ENCODE data around the gene KIRREL3. TPM values are rescaled to one million over a fixed set of nuclear protein-coding genes. Genes with fewer than 3 reads are reported as not detected.
A peak's percentile ranks its signal among the peaks of the same experiment; 100 is the strongest.

Gene KIRREL3
- total RNA-seq, 1 experiment from 2014 or later: 0.06 TPM

DNA sequence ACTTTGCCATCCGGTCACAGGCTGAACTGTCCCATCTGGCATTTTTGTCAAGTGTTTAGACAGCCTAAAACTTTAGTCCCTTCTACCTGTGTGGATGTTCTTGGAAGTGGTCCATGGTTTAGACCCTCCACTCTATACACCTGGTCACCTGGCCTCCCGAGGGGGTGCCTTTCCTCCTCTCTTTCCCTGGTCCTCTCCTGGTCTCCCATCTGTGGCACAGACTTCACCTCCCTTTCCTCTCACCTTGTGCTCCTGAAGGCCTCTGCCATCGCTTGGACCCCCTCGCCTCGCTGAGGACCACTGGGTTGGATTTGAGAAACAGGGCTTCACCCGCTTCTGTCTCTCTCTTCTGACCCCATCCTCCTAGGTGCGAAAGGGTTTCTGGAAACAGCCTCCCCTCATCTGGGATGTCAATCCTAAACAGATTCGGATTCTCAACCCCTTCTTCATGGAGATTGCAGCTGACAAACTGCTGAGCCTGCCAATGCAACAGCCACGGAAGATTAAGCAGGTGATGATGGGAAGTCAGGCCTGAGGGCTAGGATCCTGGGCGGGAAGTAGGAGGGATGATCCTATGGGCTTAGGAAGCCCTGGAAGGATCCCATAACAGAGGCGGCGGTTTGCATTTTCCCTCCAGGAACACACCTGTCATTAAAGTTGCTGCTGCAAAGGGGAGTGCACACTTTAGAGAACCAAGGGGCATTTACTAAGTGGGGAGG lies 591.5 kb downstream of the KIRREL3 start:
- Histone ChIP-seq H3K27me3 (no peaks in the 10 kb centered on the region), H3K4me1 (no peaks in the 10 kb centered on the region)
- DNase-seq: peak; percentile 35 to 60

DNA sequence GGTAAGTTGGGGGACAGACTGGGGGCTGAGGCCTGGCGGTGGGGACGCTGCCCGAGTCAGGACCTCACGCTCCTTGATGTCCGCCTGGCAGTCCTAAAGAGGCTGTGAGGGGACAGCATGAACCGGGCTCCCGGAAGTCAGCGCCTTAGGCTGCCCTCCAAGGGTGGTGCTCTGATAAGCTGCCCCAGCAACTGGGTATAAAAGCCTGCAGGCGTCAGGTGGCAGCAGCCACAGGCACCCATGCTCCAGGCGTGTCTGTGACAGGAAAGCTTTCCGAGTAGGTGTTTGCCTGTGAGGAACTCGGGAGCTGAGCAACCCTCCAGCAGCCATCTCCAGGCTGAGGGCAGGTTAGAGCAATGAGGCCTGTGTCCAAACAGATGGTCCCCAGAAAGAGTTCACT lies 592.1 kb downstream of the KIRREL3 start:
- H3K27ac ChIP-seq: no peak overlapping the region
- no peak for DNase-seq
- H3K27me3 ChIP-seq: no peaks in the 10 kb centered on the region
- no peaks in the 10 kb centered on the region for H3K9me3 ChIP-seq (replicated peaks)
- peaks cover 4% of the 10 kb centered on the region; the same call in 1 of the 2 replicates for H3K36me3 ChIP-seq
- no peak overlapping the region for H3K4me3 ChIP-seq
- no peaks in the 10 kb centered on the region for H3K4me1 ChIP-seq

More for the DNA sequence above, 591.5 kb downstream of the KIRREL3 start:
- H3K9me3 ChIP-seq (replicated peaks): no peaks in the 10 kb centered on the region
- no peak overlapping the region for H3K4me3 ChIP-seq
- no peak overlapping the region for H3K27ac ChIP-seq
- H3K36me3 ChIP-seq: peaks cover 4% of the 10 kb centered on the region; the same call in 1 of the 2 replicates

DNA sequence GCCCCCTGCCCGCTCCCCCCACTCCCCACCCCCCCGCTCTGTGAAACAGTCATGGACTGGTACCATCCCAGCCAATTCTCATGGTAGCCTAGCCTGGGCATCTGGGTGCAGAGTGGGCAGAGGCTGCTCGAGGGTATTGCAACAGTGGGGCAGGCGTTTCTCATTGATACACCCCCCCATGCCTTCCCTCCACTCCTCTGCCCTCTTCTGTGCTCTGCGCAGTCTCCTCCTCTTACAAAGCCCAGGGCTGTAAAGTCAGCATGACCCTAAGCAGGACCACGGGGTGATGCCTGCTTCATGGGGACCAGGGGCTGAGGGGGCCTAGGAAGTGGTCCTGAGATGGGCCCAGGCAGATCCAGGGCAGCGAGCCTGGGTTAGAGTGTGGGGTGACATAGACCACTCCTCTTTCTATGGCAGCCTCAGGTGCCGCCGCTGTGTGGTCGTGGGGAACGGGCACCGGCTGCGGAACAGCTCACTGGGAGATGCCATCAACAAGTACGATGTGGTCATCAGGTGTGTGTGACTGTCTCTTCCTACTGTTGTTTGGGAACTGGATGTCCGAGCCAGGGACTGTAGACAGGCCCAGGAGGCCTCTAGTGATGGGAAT lies 592.8 kb downstream of the KIRREL3 start:
- Histone ChIP-seq H3K9me3 (replicated peaks) (no peaks in the 10 kb centered on the region), H3K27ac (no peak overlapping the region), H3K27me3 (no peaks in the 10 kb centered on the region), H3K4me3 (no peak overlapping the region), H3K4me1 (no peaks in the 10 kb centered on the region), H3K36me3 (peaks cover 3% of the 10 kb centered on the region; the same call in 1 of the 2 replicates)
- no peak for DNase-seq

DNA sequence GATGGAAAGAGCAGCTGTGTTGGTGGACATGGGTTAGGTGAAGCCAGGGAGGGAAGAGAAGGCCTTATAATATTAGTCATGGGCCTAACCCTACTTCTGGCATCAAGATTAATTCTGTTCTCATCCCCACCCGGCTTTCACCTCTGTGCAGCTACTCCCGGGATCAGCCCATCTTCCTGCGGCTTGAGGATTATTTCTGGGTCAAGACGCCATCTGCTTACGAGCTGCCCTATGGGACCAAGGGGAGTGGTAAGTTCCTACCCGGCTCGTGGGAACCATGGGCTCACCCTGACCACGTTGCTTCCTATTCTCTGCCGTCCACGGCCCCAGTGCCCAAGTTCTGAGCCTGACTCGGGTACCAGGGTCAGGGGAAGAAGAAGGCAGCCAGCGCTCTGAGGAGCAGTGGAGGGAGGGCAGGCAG lies 593.5 kb downstream of the KIRREL3 start:
- Histone ChIP-seq H3K27ac (no peak overlapping the region), H3K4me3 (no peak overlapping the region), H3K9me3 (replicated peaks) (no peaks in the 10 kb centered on the region), H3K4me1 (no peaks in the 10 kb centered on the region), H3K36me3 (no peaks in the 10 kb centered on the region; the same call in 1 of the 2 replicates), H3K27me3 (no peaks in the 10 kb centered on the region)
- no peak for DNase-seq

DNA sequence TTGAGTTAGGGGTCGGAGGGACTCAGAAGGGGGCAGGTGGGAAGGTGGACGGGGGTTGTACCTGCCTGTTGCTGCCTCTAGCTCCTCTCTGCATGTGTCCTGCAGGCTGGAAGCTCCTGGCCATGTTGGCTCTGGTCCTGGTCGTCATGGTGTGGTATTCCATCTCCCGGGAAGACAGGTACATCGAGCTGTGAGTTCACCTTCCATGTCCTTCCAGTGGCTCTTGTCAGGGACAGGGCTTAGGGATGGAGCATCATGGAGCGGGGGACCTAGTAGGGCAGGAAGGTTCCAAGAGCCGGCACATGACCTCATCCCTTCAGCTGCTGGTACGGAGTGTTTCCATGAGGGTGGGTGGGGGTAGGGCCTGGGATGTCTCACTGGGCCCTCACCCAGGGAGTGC lies 594.2 kb downstream of the KIRREL3 start:
- H3K36me3 ChIP-seq: no peaks in the 10 kb centered on the region; the same call in 1 of the 2 replicates
- H3K9me3 ChIP-seq (replicated peaks): no peaks in the 10 kb centered on the region
- H3K4me3 ChIP-seq: no peak overlapping the region
- no peak overlapping the region for H3K27ac ChIP-seq
- DNase-seq: no peak
- no peaks in the 10 kb centered on the region for H3K27me3 ChIP-seq
- no peaks in the 10 kb centered on the region for H3K4me1 ChIP-seq

DNA sequence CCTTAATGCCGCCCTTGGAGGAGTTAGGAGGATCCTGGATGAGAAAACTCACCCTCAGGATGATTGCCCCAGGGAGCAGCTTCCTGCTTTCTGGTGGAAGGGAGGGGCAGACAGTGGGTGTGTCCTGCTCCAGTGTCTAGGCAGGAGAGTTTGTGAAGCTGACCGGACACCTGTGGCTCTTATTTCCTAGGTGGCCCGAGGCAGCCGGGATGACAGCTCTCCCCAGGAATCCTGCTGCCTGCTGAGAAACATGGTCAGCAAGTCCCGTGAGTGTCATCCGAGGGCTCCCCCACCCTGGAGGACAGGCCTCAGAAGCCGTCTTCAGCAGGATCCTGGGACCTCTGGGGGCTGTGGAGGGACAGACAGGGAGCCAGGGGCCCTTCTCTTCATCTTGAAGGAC lies 594.7 kb downstream of the KIRREL3 start:
- Histone ChIP-seq H3K4me1 (no peaks in the 10 kb centered on the region), H3K36me3 (no peaks in the 10 kb centered on the region; the same call in 1 of the 2 replicates), H3K9me3 (replicated peaks) (no peaks in the 10 kb centered on the region), H3K27me3 (no peaks in the 10 kb centered on the region), H3K4me3 (no peak overlapping the region), H3K27ac (no peak overlapping the region)
- DNase-seq: no peak

DNA sequence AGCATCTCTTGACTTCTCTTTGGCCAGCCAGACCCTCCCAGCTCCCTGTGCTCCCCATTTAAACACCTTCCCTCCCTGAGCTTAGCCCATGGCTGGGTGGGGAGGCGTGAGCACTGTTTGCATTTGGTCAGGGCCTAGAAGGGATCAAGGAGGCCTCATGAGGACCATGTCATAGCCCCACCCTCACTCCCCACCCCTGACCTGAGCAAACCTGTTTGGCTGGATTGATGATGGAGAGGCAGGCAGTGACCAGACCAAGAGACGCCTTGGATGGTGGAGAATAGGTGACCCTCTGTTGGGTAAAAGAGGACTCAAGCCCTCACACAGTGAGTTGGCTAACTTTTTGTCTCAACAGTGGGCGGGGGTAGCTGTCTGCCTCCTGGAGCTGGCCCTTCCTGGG lies 595.2 kb downstream of the KIRREL3 start:
- no peaks in the 10 kb centered on the region for H3K27me3 ChIP-seq
- H3K4me1 ChIP-seq: no peaks in the 10 kb centered on the region
- no peak for DNase-seq
- no peaks in the 10 kb centered on the region for H3K9me3 ChIP-seq (replicated peaks)
- no peaks in the 10 kb centered on the region; the same call in 1 of the 2 replicates for H3K36me3 ChIP-seq
- no peak overlapping the region for H3K4me3 ChIP-seq
- no peak overlapping the region for H3K27ac ChIP-seq

DNA sequence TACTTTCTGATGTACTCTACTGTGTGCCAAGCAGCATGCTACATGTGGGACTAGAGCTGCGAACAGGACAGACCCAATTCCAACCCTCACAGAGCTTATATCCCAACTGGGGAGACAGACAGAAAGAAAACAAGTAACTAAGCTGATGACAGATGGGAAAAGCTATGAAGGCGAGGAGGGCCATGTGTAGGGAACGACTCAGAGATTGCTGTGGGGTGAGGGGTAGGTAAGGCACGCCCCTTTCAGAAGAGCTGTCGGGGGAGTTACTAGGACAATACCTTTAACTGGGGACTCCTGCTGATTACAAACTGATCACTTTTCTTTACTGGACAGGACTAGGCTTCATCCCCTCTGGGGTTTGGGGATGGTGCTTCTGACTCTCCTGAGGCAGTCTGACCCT lies 596.2 kb downstream of the KIRREL3 start:
- Histone ChIP-seq H3K4me1 (no peaks in the 10 kb centered on the region), H3K27ac (no peak overlapping the region), H3K4me3 (no peak overlapping the region), H3K9me3 (replicated peaks) (no peaks in the 10 kb centered on the region), H3K36me3 (no peaks in the 10 kb centered on the region; the same call in 1 of the 2 replicates), H3K27me3 (no peaks in the 10 kb centered on the region)
- DNase-seq: no peak

DNA sequence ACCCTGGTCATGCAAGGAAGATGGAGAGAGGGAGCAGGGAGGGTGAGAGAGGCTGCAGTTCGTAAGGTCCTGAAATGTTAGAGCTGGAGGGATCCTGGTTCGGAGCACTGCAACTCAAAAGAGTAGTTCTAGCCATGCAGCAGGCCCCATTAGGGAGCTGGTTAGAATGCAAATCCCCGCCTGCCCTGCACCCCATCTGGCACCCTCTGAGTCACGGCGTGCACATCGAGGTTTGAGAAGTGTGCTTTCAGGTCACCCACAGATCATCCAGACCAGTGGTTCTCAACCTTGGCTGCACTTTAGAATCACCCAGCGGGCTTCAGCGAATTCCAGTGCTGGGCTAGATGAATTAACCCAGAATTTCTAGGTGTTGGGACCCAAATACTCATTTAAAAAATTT lies 596.9 kb downstream of the KIRREL3 start:
- no peak for DNase-seq
- Histone ChIP-seq H3K9me3 (replicated peaks) (no peaks in the 10 kb centered on the region), H3K4me3 (no peak overlapping the region), H3K27ac (no peak overlapping the region), H3K27me3 (no peaks in the 10 kb centered on the region), H3K36me3 (no peaks in the 10 kb centered on the region; the same call in 1 of the 2 replicates), H3K4me1 (no peaks in the 10 kb centered on the region)

DNA sequence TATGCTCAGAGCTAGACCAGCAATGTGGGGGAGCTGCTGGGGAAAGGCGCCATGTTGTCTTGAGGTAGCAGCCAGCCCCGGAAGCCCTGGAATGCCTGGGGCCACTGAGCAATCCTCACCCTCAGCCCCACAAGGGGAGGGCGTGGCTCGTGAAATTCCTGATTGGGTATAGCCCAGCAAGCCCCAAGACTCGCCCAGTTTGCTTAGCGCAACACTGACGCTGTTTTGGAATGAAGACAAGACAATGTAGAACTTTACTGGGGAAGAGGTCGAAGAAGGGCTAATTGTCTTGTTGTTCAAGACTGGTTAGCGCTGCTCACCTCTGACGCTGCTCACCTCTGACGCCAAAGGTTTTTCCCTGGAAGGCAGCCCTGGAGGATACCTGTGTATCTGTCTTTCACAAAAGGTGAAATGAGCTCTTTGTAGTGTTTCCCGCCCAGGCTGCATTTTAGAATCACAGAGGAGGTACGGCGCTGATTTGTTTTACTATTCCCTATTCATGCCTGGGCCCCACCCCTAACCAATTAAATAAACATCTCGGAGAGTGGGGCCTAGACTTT lies 597.5 kb downstream of the KIRREL3 start:
- no peaks in the 10 kb centered on the region for H3K4me1 ChIP-seq
- H3K27me3 ChIP-seq: no peaks in the 10 kb centered on the region
- no peaks in the 10 kb centered on the region for H3K9me3 ChIP-seq (replicated peaks)
- H3K4me3 ChIP-seq: no peak overlapping the region
- no peaks in the 10 kb centered on the region; the same call in 1 of the 2 replicates for H3K36me3 ChIP-seq
- H3K27ac ChIP-seq: no peak overlapping the region
- no peak for DNase-seq

DNA sequence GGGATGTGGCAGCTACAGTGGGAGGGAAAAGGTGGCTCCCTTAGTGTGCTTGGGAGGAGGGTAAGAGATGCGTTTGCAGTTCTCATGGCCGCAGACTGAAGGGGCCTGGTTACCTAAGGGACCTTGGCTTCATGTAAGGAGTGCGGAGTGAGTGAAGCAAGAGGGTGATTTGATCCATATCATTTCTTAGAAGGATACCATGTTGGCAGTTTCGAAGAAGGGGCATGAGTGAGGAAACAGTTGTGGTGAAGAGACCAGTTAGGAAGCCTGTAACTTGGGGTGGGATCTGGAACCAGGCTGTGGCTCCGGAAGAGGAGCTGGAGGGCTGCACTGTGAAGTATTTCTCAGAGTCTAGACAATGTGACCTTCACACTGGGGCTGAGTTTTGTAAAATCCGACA lies 600.1 kb downstream of the KIRREL3 start:
- no peaks in the 10 kb centered on the region for H3K36me3 ChIP-seq
- no peaks in the 10 kb centered on the region for H3K27me3 ChIP-seq
- H3K4me3 ChIP-seq: no peak overlapping the region
- H3K27ac ChIP-seq: no peak overlapping the region
- H3K9me3 ChIP-seq (replicated peaks): no peaks in the 10 kb centered on the region
- no peak for DNase-seq
- no peaks in the 10 kb centered on the region for H3K4me1 ChIP-seq

DNA sequence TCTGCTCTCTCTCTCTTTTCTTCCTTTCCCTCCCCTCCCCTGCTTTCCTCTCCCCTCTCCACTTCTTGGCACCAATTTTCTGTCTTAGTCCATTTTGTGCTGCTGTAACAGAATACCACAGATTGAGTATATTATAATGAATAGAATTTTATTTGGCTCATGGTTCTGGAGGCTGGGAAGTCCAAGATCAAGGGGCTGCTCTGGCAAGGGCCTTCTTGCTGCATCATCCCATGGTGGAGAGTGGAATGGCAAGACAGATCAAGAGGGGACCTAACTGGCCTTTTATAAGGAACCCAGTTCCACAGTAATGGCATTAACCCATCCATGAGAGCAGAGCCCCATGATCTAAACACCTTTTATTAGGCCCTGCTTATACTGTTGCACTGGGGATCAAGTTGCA lies 600.6 kb downstream of the KIRREL3 start:
- no peak for DNase-seq
- H3K27ac ChIP-seq: no peak overlapping the region

DNA sequence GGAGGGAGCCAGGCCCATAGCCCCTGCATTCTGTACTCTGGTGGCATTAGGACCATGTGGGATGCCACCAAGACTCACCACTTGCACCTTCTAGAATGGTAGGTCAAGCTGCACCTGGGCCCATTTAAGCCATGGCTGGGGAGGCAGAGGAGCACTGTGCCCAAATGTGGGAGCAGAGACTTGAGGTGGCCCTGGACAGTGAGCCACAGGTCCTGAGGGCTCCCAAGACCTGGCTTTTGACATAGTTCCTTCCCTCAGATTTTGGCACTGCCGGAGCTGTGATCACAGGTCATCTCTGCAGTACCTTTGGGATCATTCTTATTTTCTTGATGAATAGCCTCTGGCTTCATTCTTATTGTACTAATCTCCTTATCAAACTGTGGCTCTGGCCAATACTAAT lies 601.8 kb downstream of the KIRREL3 start:
- Histone ChIP-seq H3K27ac (no peak overlapping the region), H3K4me3 (no peak overlapping the region), H3K27me3 (no peaks in the 10 kb centered on the region), H3K4me1 (no peaks in the 10 kb centered on the region), H3K36me3 (no peaks in the 10 kb centered on the region), H3K9me3 (replicated peaks) (no peaks in the 10 kb centered on the region)
- no peak for DNase-seq

More for the DNA sequence above, 600.6 kb downstream of the KIRREL3 start:
- no peaks in the 10 kb centered on the region for H3K36me3 ChIP-seq
- no peaks in the 10 kb centered on the region for H3K9me3 ChIP-seq (replicated peaks)
- H3K4me1 ChIP-seq: no peaks in the 10 kb centered on the region
- no peaks in the 10 kb centered on the region for H3K27me3 ChIP-seq
- H3K4me3 ChIP-seq: no peak overlapping the region

DNA sequence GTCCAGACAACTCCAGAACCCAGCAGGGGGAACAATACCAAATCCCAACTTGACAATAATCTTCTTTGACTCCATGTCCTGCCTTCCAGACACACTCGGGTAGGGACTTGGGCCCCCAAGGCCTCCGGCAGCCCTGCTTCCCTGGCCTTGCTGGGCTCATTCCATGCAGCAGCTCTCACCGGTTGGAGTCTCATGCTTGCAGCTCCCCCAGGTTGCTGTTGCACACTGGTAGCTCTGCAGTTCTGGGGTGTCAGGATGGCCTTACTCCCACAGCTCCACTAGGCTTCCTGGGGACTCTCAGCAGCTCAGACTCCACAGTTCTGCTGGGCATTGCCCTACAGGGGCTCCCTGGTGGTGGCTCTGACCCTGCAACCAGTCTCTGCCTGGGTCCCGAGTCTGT lies 602.3 kb downstream of the KIRREL3 start:
- no peaks in the 10 kb centered on the region for H3K36me3 ChIP-seq
- no peak overlapping the region for H3K27ac ChIP-seq
- no peaks in the 10 kb centered on the region for H3K27me3 ChIP-seq
- no peak for DNase-seq
- no peak overlapping the region for H3K4me3 ChIP-seq
- H3K4me1 ChIP-seq: no peaks in the 10 kb centered on the region
- H3K9me3 ChIP-seq (replicated peaks): no peaks in the 10 kb centered on the region

DNA sequence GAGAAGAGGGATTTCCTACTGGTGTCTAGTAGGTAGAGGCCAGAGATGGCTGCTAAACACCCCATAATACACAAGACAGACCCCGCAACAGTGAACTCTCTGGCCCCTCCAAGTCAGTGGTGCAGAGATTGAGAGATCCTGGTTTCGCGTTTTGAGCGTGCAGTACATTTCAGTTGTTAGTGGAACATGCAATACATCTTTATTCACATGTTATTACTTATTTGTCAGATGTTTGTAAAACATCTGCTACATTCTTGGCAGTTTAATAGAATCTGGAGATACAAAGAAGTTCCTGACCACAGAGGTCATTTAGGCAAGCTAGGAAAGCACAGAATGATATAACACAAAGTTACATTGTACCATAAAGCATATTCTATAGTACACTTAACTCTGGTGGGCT lies 603.6 kb downstream of the KIRREL3 start:
- no peak overlapping the region for H3K27ac ChIP-seq
- H3K4me1 ChIP-seq: no peaks in the 10 kb centered on the region
- no peak for DNase-seq
- H3K36me3 ChIP-seq: no peaks in the 10 kb centered on the region
- no peaks in the 10 kb centered on the region for H3K9me3 ChIP-seq (replicated peaks)
- no peak overlapping the region for H3K4me3 ChIP-seq
- H3K27me3 ChIP-seq: no peaks in the 10 kb centered on the region
